Activated naive CD4-positive, alpha-beta T cell treated with anti-CD3 and anti-CD28 coated beads for 36 hours (primary cell): Measurements from ENCODE around the gene SLC2A11. TPM values are rescaled to one million over a fixed set of nuclear protein-coding genes. Genes with fewer than 3 reads are reported as not detected.
A peak's percentile ranks its signal among the peaks of the same experiment; 100 is the strongest.

Source experiments
- CTCF ChIA-PET: fragments of 350-600 bp; sonication (Branson Sonifier 250); formaldehyde crosslinking; loops from one replicate; lab custom pipeline; 2021; ENCODE audit warnings: antibody characterized with exemption; lab: Charles Lee
- DNase-seq: peaks from one replicate; pipeline ENCODE4 v3.0.0-alpha.2; 2020
- H3K27ac Mint-ChIP-seq: one replicate; pipeline ENCODE4 v1.8.0; 2021; ENCODE audit warnings: mild to moderate bottlenecking, mixed read lengths
- H3K27me3 Mint-ChIP-seq: one replicate; pipeline ENCODE4 v1.8.0; 2021; ENCODE audit warnings: low read depth, mixed read lengths
- H3K36me3 Mint-ChIP-seq: one replicate; pipeline ENCODE4 v1.8.0; 2021; ENCODE audit warnings: low read depth, mixed read lengths
- H3K4me1 Mint-ChIP-seq: one replicate; pipeline ENCODE4 v1.8.0; 2021; ENCODE audit warnings: low read depth, mixed read lengths
- H3K4me3 Mint-ChIP-seq: one replicate; pipeline ENCODE4 v1.8.0; 2021; ENCODE audit warnings: mild to moderate bottlenecking, moderate library complexity, mixed read lengths
- H3K9me3 Mint-ChIP-seq: one replicate; pipeline ENCODE4 v1.8.0; 2021; ENCODE audit warnings: mixed read lengths
- intact Hi-C: fragments of 100-400 bp; cut with micrococcal nuclease; formaldehyde crosslinking; loops from one replicate; pipeline ENCODE4 v1.15.1; 2023
- total RNA-seq, 2 experiments: library from RNA; stranded (reverse); gene quantifications; one replicate each; pipeline ENCODE4 v1.2.3, GENCODE V29; 2021

Gene SLC2A11
- total RNA-seq, 2 experiments from 2014 or later, result 6.1 to 7.5 TPM

GRCh38 chr22:23834406-23834792 is 23.3 kb upstream of the SLC2A11 start:
- H3K9me3 Mint-ChIP-seq, result no peaks in the 10 kb centered on the region
- peaks cover 3% of the 10 kb centered on the region for H3K27me3 Mint-ChIP-seq
- H3K27ac Mint-ChIP-seq, result no peak overlapping the region
- no peak overlapping the region for H3K4me3 Mint-ChIP-seq
- CTCF ChIA-PET, result interaction anchor here (2.8 kb wide), 1 partner anchor 12 kb away, joined by 8 read pairs; no protein-coding TSS in a partner anchor
- H3K36me3 Mint-ChIP-seq, result peaks cover 2% of the 10 kb centered on the region
- intact Hi-C loops, result no loop called here
- peaks cover 15% of the 10 kb centered on the region for H3K4me1 Mint-ChIP-seq
- no peak for DNase-seq

- peaks cover 2% of the 10 kb centered on the region for H3K36me3 Mint-ChIP-seq
- H3K4me3 Mint-ChIP-seq, result no peak overlapping the region
- intact Hi-C loops, result no loop called here
- H3K27ac Mint-ChIP-seq, result no peak overlapping the region
- H3K9me3 Mint-ChIP-seq, result no peaks in the 10 kb centered on the region
- DNase-seq, result no peak
- peaks cover 3% of the 10 kb centered on the region for H3K27me3 Mint-ChIP-seq
- peaks cover 16% of the 10 kb centered on the region for H3K4me1 Mint-ChIP-seq
- CTCF ChIA-PET, result interaction anchor here (0.6 to 2.8 kb wide), 3 partner anchors 11 to 244 kb away, joined by 3 to 8 read pairs (median 4); no protein-coding TSS in a partner anchor
These were observed 22.7 kb upstream of the SLC2A11 start for GRCh38 chr22:23834793-23835483.

- H3K27ac Mint-ChIP-seq, result no peak overlapping the region
- CTCF ChIA-PET, result interaction anchor here (0.6 to 2.8 kb wide), 4 partner anchors 10 to 244 kb away, joined by 3 to 8 read pairs (median 4); no protein-coding TSS in a partner anchor
- H3K9me3 Mint-ChIP-seq, result no peaks in the 10 kb centered on the region
- peaks cover 16% of the 10 kb centered on the region for H3K4me1 Mint-ChIP-seq
- peaks cover 3% of the 10 kb centered on the region for H3K27me3 Mint-ChIP-seq
- intact Hi-C loops, result no loop called here
- peaks cover 2% of the 10 kb centered on the region for H3K36me3 Mint-ChIP-seq
- H3K4me3 Mint-ChIP-seq, result no peak overlapping the region
- no peak for DNase-seq
These were observed 22.1 kb upstream of the SLC2A11 start for GRCh38 chr22:23835484-23836144.

GRCh38 chr22:23836281-23836680 is 21.4 kb upstream of the SLC2A11 start:
- intact Hi-C loops, result no loop called here
- Mint-ChIP-seq H3K27me3 (peaks cover 3% of the 10 kb centered on the region), H3K4me1 (peaks cover 16% of the 10 kb centered on the region), H3K4me3 (no peak overlapping the region), H3K36me3 (no peaks in the 10 kb centered on the region), H3K27ac (no peak overlapping the region), H3K9me3 (no peaks in the 10 kb centered on the region)
- no peak for DNase-seq
- CTCF ChIA-PET, result interaction anchor here (1.0 to 2.8 kb wide), 4 partner anchors 10 to 34 kb away, joined by 3 to 8 read pairs (median 3); no protein-coding TSS in a partner anchor

- DNase-seq, result no peak
- intact Hi-C loops, result no loop called here
- Mint-ChIP-seq H3K36me3 (no peaks in the 10 kb centered on the region), H3K4me1 (peaks cover 16% of the 10 kb centered on the region), H3K4me3 (peak overlapping the region; percentile 36), H3K27me3 (peaks cover 3% of the 10 kb centered on the region), H3K27ac (no peak overlapping the region), H3K9me3 (no peaks in the 10 kb centered on the region)
- CTCF ChIA-PET, result interaction anchor here (1.0 to 2.8 kb wide), 4 partner anchors 9 to 34 kb away, joined by 3 to 8 read pairs (median 3); no protein-coding TSS in a partner anchor
These were observed 20.8 kb upstream of the SLC2A11 start for GRCh38 chr22:23836692-23837495.

- CTCF ChIA-PET, result no interaction called here
- no peaks in the 10 kb centered on the region for H3K36me3 Mint-ChIP-seq
- intact Hi-C loops, result no loop called here
- peak overlapping the region; percentile 36 for H3K4me3 Mint-ChIP-seq
- no peaks in the 10 kb centered on the region for H3K9me3 Mint-ChIP-seq
- no peak for DNase-seq
- peaks cover 16% of the 10 kb centered on the region for H3K4me1 Mint-ChIP-seq
- peaks cover 3% of the 10 kb centered on the region for H3K27me3 Mint-ChIP-seq
- H3K27ac Mint-ChIP-seq, result no peak overlapping the region
These were observed 20.2 kb upstream of the SLC2A11 start for GRCh38 chr22:23837496-23837859.

GRCh38 chr22:23837911-23838680 is 19.6 kb upstream of the SLC2A11 start:
- H3K9me3 Mint-ChIP-seq, result no peaks in the 10 kb centered on the region
- H3K27me3 Mint-ChIP-seq, result peaks cover 3% of the 10 kb centered on the region
- intact Hi-C loops, result loop anchor here (2.0 kb wide), 1 partner anchor 133 kb away; no protein-coding TSS in a partner anchor
- peak overlapping the region; percentile 84 for H3K4me3 Mint-ChIP-seq
- CTCF ChIA-PET, result interaction anchor here (0.6 kb wide), 1 partner anchor 659 kb away, joined by 3 read pairs; no protein-coding TSS in a partner anchor
- no peaks in the 10 kb centered on the region for H3K36me3 Mint-ChIP-seq
- H3K4me1 Mint-ChIP-seq, result peaks cover 16% of the 10 kb centered on the region
- DNase-seq, result no peak
- H3K27ac Mint-ChIP-seq, result no peak overlapping the region

- peak within 1 kb of the TSS; percentile 84 for H3K4me3 Mint-ChIP-seq
- peaks cover 3% of the 10 kb centered on the region for H3K27me3 Mint-ChIP-seq
- intact Hi-C loops, result loop anchor here (1.0 to 2.0 kb wide), 6 partner anchors 53 to 134 kb away; partner anchors contain the start of genes MMP11 and SMARCB1
- peak; percentile 97 for DNase-seq
- H3K27ac Mint-ChIP-seq, result peak within 1 kb of the TSS; percentile 37
- H3K4me1 Mint-ChIP-seq, result peaks cover 16% of the 10 kb centered on the region
- CTCF ChIA-PET, result interaction anchor here (0.6 kb wide), 1 partner anchor 660 kb away, joined by 3 read pairs; no protein-coding TSS in a partner anchor
- H3K36me3 Mint-ChIP-seq, result no peaks in the 10 kb centered on the region
- no peaks in the 10 kb centered on the region for H3K9me3 Mint-ChIP-seq
These were observed 18.8 kb upstream of the SLC2A11 start, which contains the start of gene DERL3 for GRCh38 chr22:23838681-23839468. DERL3 (minus strand) TSS chr22:23839006; CDS start chr22:23838987, 19 bp downstream.

- CTCF ChIA-PET, result no interaction called here
- H3K27ac Mint-ChIP-seq, result no peak overlapping the region
- H3K36me3 Mint-ChIP-seq, result no peaks in the 10 kb centered on the region
These were observed 17.6 kb upstream of the SLC2A11 start for GRCh38 chr22:23840026-23840425.

GRCh38 chr22:23841292-23841691 is 16.4 kb upstream of the SLC2A11 start:
- H3K27me3 Mint-ChIP-seq, result peaks cover 3% of the 10 kb centered on the region
- H3K9me3 Mint-ChIP-seq, result no peaks in the 10 kb centered on the region
- H3K4me3 Mint-ChIP-seq, result no peak overlapping the region
- H3K36me3 Mint-ChIP-seq, result no peaks in the 10 kb centered on the region
- DNase-seq, result no peak
- CTCF ChIA-PET, result no interaction called here
- intact Hi-C loops, result no loop called here
- peaks cover 16% of the 10 kb centered on the region for H3K4me1 Mint-ChIP-seq
- H3K27ac Mint-ChIP-seq, result no peak overlapping the region

More at GRCh38 chr22:23840026-23840425, 17.6 kb upstream of the SLC2A11 start:
- Mint-ChIP-seq H3K27me3 (peaks cover 3% of the 10 kb centered on the region), H3K4me1 (peaks cover 16% of the 10 kb centered on the region), H3K9me3 (no peaks in the 10 kb centered on the region), H3K4me3 (no peak overlapping the region)
- intact Hi-C loops, result no loop called here
- DNase-seq, result no peak
